ENCODE results near the gene METTL22. TPM values are rescaled to one million over a fixed set of nuclear protein-coding genes. Genes with fewer than 3 reads are reported as not detected.

The METTL22 gene
- polyA plus RNA-seq, 1 donor from 2014 or later, result 51.3 TPM

DNA sequence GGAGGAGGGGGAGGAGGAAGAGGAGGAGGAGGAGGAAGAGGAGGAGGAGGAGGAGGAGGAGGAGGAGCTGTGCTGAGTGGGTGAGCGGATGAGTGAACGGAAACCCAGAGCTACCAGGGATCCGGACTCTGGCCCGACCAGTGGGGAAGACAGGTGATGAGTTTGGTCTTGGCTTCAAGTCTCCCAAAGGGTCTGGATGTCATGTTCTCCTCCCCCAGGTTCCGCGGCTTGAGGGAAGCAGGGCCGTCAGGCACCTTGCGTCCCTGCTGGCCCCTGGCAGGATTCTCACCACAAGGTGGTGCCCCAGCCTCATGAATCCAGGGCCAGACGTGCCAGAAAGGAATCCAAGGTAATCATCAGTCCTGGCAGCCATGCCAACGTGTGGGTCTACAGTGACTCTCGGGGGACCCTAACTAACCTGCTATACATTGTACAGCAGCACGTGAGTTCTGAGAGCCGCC is 39.4 kb downstream of the METTL22 start:
- Histone ChIP-seq H3K36me3 (ENCODE audit: insufficient read depth, low read length) (no peaks in the 10 kb centered on the region), H3K9me2 (ENCODE audit: insufficient read depth, low read length) (no peaks in the 10 kb centered on the region), H3K27me3 (ENCODE audit: insufficient read depth, low read depth, low read length) (no peaks in the 10 kb centered on the region), H2AFZ (ENCODE audit: low read depth, low read length) (no peak overlapping the region), H3K4me3 (ENCODE audit: low read length) (no peak overlapping the region), H3K9ac (ENCODE audit: low read length) (no peak overlapping the region), H3F3A (ENCODE audit: insufficient read depth, low read length, poor library complexity, severe bottlenecking) (no peaks in the 10 kb centered on the region), H3K27ac (ENCODE audit: low read length) (no peak overlapping the region), H3K79me2 (replicated peaks; ENCODE audit: insufficient read depth, low read length) (no peaks in the 10 kb centered on the region), H4K20me1 (ENCODE audit: insufficient read depth) (no peaks in the 10 kb centered on the region), H3K9me3 (ENCODE audit: low read length) (no peaks in the 10 kb centered on the region), H3K4me2 (ENCODE audit: low read length) (no peak overlapping the region)
- TF ChIP-seq EP300 (conservative IDR thresholded peaks at IDR 0.05; ENCODE audit: poor library complexity, severe bottlenecking), result no peak
- TF ChIP-seq, protein P1, sequence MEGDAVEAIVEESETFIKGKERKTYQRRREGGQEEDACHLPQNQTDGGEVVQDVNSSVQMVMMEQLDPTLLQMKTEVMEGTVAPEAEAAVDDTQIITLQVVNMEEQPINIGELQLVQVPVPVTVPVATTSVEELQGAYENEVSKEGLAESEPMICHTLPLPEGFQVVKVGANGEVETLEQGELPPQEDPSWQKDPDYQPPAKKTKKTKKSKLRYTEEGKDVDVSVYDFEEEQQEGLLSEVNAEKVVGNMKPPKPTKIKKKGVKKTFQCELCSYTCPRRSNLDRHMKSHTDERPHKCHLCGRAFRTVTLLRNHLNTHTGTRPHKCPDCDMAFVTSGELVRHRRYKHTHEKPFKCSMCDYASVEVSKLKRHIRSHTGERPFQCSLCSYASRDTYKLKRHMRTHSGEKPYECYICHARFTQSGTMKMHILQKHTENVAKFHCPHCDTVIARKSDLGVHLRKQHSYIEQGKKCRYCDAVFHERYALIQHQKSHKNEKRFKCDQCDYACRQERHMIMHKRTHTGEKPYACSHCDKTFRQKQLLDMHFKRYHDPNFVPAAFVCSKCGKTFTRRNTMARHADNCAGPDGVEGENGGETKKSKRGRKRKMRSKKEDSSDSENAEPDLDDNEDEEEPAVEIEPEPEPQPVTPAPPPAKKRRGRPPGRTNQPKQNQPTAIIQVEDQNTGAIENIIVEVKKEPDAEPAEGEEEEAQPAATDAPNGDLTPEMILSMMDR (IDR thresholded peaks at IDR 0.05; ENCODE audit: poor library complexity, severe bottlenecking), result peak; percentile 95
- peak; percentile 31 for TF ChIP-seq MXI1 (conservative IDR thresholded peaks at IDR 0.05; ENCODE audit: poor library complexity, severe bottlenecking)
- TF ChIP-seq TAF1 (IDR thresholded peaks at IDR 0.05; ENCODE audit: low read depth), result no peak
- TF ChIP-seq RAD21 (conservative IDR thresholded peaks at IDR 0.05), result peak; percentile 99
- no peak for TF ChIP-seq POLR2AphosphoS5 (IDR thresholded peaks at IDR 0.05)
- TF ChIP-seq, protein P2, sequence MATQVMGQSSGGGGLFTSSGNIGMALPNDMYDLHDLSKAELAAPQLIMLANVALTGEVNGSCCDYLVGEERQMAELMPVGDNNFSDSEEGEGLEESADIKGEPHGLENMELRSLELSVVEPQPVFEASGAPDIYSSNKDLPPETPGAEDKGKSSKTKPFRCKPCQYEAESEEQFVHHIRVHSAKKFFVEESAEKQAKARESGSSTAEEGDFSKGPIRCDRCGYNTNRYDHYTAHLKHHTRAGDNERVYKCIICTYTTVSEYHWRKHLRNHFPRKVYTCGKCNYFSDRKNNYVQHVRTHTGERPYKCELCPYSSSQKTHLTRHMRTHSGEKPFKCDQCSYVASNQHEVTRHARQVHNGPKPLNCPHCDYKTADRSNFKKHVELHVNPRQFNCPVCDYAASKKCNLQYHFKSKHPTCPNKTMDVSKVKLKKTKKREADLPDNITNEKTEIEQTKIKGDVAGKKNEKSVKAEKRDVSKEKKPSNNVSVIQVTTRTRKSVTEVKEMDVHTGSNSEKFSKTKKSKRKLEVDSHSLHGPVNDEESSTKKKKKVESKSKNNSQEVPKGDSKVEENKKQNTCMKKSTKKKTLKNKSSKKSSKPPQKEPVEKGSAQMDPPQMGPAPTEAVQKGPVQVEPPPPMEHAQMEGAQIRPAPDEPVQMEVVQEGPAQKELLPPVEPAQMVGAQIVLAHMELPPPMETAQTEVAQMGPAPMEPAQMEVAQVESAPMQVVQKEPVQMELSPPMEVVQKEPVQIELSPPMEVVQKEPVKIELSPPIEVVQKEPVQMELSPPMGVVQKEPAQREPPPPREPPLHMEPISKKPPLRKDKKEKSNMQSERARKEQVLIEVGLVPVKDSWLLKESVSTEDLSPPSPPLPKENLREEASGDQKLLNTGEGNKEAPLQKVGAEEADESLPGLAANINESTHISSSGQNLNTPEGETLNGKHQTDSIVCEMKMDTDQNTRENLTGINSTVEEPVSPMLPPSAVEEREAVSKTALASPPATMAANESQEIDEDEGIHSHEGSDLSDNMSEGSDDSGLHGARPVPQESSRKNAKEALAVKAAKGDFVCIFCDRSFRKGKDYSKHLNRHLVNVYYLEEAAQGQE (IDR thresholded peaks at IDR 0.05; ENCODE audit: borderline replicate concordance), result no peak
- no peak for TF ChIP-seq EZH2 (IDR thresholded peaks at IDR 0.05; ENCODE audit: borderline replicate concordance, insufficient read depth, low read length, poor library complexity, severe bottlenecking)
- TF ChIP-seq SMC3 (conservative IDR thresholded peaks at IDR 0.05; ENCODE audit: poor library complexity), result peak; percentile 98

DNA sequence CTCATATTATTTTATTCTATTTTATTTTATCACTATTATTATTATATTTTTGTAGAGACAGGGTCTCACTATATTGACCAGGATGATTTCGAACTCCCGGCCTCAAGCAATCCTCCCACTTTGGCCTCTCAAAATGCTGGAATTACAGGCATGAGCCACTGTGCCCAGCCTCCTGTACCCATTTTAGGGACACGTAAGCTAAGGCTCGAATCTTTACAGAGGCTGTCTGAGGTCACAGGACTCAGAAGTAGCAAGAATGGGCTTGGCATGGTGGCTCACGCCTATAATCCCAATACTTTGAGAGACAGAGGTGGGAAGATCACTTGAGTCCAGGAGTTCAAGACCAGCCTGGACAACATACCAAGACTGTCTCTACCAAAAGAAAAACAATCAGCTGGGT is 40.2 kb downstream of the METTL22 start:
- H3K27ac ChIP-seq (ENCODE audit: low read length), result no peak overlapping the region
- H4K20me1 ChIP-seq (ENCODE audit: insufficient read depth), result no peaks in the 10 kb centered on the region
- H3K4me2 ChIP-seq (ENCODE audit: low read length), result no peak overlapping the region
- H3K36me3 ChIP-seq (ENCODE audit: insufficient read depth, low read length), result no peaks in the 10 kb centered on the region
- no peak overlapping the region for H3K9ac ChIP-seq (ENCODE audit: low read length)
- no peaks in the 10 kb centered on the region for H3K27me3 ChIP-seq (ENCODE audit: insufficient read depth, low read depth, low read length)
- no peaks in the 10 kb centered on the region for H3F3A ChIP-seq (ENCODE audit: insufficient read depth, low read length, poor library complexity, severe bottlenecking)
- H3K9me3 ChIP-seq (ENCODE audit: low read length), result no peaks in the 10 kb centered on the region
- H3K9me2 ChIP-seq (ENCODE audit: insufficient read depth, low read length), result no peaks in the 10 kb centered on the region
- no peaks in the 10 kb centered on the region for H3K79me2 ChIP-seq (replicated peaks; ENCODE audit: insufficient read depth, low read length)
- no peak overlapping the region for H2AFZ ChIP-seq (ENCODE audit: low read depth, low read length)
- no peak overlapping the region for H3K4me3 ChIP-seq (ENCODE audit: low read length)
- TF ChIP-seq, protein P1 (IDR thresholded peaks at IDR 0.05; ENCODE audit: poor library complexity, severe bottlenecking), result no peak
- TF ChIP-seq POLR2AphosphoS5 (IDR thresholded peaks at IDR 0.05) (no peak), RAD21 (conservative IDR thresholded peaks at IDR 0.05) (no peak), MXI1 (conservative IDR thresholded peaks at IDR 0.05; ENCODE audit: poor library complexity, severe bottlenecking) (no peak), EP300 (conservative IDR thresholded peaks at IDR 0.05; ENCODE audit: poor library complexity, severe bottlenecking) (no peak), TAF1 (IDR thresholded peaks at IDR 0.05; ENCODE audit: low read depth) (no peak), SMC3 (conservative IDR thresholded peaks at IDR 0.05; ENCODE audit: poor library complexity) (no peak), EZH2 (IDR thresholded peaks at IDR 0.05; ENCODE audit: borderline replicate concordance, insufficient read depth, low read length, poor library complexity, severe bottlenecking) (no peak)
- TF ChIP-seq, protein P2 (IDR thresholded peaks at IDR 0.05; ENCODE audit: borderline replicate concordance), result no peak
